Endodermal cell (in vitro differentiated cells): ENCODE measurements around the gene WRNIP1. TPM values are rescaled to one million over a fixed set of nuclear protein-coding genes. Genes with fewer than 3 reads are reported as not detected.

Experiments used
- DNase-seq: peaks from one replicate; pipeline ENCODE4 v3.0.0-alpha.2; 2017
- H3K27ac ChIP-seq: 2 replicates; pipeline ENCODE4 v1.5.1; 2013; ENCODE audit warnings: mild to moderate bottlenecking, low read depth, low read length, moderate library complexity
- H3K27me3 ChIP-seq: 2 replicates; pipeline ENCODE4 v1.6.1; 2013; ENCODE audit warnings: mild to moderate bottlenecking, low read length, moderate library complexity; ENCODE audit not compliant: insufficient read depth, control insufficient read depth, poor library complexity, severe bottlenecking
- H3K36me3 ChIP-seq: 2 replicates; pipeline ENCODE4 v1.7.0; 2013; ENCODE audit warnings: mild to moderate bottlenecking, low read length, moderate library complexity; ENCODE audit not compliant: control insufficient read depth, insufficient read depth
- H3K4me1 ChIP-seq: one replicate; pipeline ENCODE4 v1.7.0; 2013; ENCODE audit warnings: low read length; ENCODE audit not compliant: control insufficient read depth, insufficient read depth
- H3K4me3 ChIP-seq: 2 replicates; pipeline ENCODE4 v1.5.1; 2013; ENCODE audit warnings: mild to moderate bottlenecking, low read length, moderate library complexity
- H3K9ac ChIP-seq: 2 replicates; pipeline ENCODE4 v1.6.1; 2013; ENCODE audit warnings: mild to moderate bottlenecking, low read length, moderate library complexity; ENCODE audit not compliant: poor library complexity, severe bottlenecking; ENCODE audit errors: extremely low read depth
- H3K9me3 ChIP-seq: 2 replicates; pipeline ENCODE4 v1.6.1; 2013; ENCODE audit warnings: mild to moderate bottlenecking, low read length, moderate library complexity; ENCODE audit not compliant: control insufficient read depth
- H3K27ac Mint-ChIP-seq: 2 replicates; pipeline ENCODE4 v1.8.0; 2020; ENCODE audit warnings: mixed read lengths
- H3K27me3 Mint-ChIP-seq: 2 replicates; pipeline ENCODE4 v1.8.0; 2021; ENCODE audit warnings: mild to moderate bottlenecking, mixed read lengths; ENCODE audit not compliant: insufficient read depth
- H3K36me3 Mint-ChIP-seq: 2 replicates; pipeline ENCODE4 v1.8.0; 2020; ENCODE audit warnings: low read depth, mixed read lengths
- H3K4me1 Mint-ChIP-seq: 2 replicates; pipeline ENCODE4 v1.8.0; 2020; ENCODE audit warnings: mixed read lengths
- H3K4me3 Mint-ChIP-seq: 2 replicates; pipeline ENCODE4 v1.8.0; 2020; ENCODE audit warnings: mild to moderate bottlenecking, moderate library complexity, mixed read lengths
- H3K9me3 Mint-ChIP-seq: 2 replicates; pipeline ENCODE4 v1.8.0; 2020; ENCODE audit warnings: mild to moderate bottlenecking, mixed read lengths
- WGBS, 2 experiments: methylation state at CpG; one replicate each; pipeline versions ENCODE4 v1.1.5 to v1.1.7; 2013; ENCODE audit warnings: missing lambda C conversion rate in 2 of 2, mixed read lengths in 1 of 2; ENCODE audit not compliant: insufficient coverage in 1 of 2, insufficient read length in 1 of 2; 5-methylcytosine and 5-hydroxymethylcytosine counted together
- total RNA-seq, 2 donors: library from RNA; stranded (reverse); fragmentation: NEBNext Ultra II Directional in 1 of 2; extraction: Animal tissue kit (Norgen Biotek cat#: 25700) in 1 of 2; gene quantifications; 2 replicates in 1 of 2; 3 replicates in 1 of 2; pipeline ENCODE4 v1.2.1, GENCODE V29; 2021
- TF ChIP-seq, protein P1 (sequence below): fragments of 200-600 bp; sonication (generic); conservative IDR thresholded peaks from 2 replicates; pipeline ENCODE4 v1.5.0; 2021; ENCODE audit warnings: antibody characterized with exemption, mild to moderate bottlenecking

The WRNIP1 gene
- total RNA-seq, 2 donors from 2014 or later, result 30.8 to 33.2 TPM

DNA sequence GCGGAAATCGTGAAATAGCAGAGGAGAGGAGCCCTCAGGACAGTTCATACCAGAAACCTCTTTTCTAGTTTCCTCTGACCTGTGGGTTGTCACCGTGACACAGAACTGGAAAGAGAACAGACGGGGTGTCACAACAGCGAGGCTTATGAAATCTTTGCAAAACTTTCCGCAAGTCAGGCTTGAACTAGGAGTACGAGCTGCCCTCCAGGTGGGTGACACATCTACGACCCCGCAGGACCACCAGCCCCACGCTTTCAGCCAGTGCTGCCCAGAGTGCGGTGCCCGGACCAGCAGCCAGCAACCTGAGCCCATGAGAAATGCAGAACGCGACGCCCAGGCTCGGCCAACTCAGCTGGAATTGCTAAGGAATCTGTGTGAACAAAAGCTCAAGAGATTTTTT is 30.8 kb downstream of the WRNIP1 start:
- Histone ChIP-seq H3K9ac (no peak overlapping the region), H3K4me1 (no peaks in the 10 kb centered on the region), H3K4me3 (no peak overlapping the region), H3K27me3 (no peaks in the 10 kb centered on the region), H3K36me3 (no peaks in the 10 kb centered on the region), H3K9me3 (no peaks in the 10 kb centered on the region), H3K27ac (peak overlapping the region; percentile 42)
- DNase-seq, result no peak
- H3K4me1 Mint-ChIP-seq, result peaks cover 2% of the 10 kb centered on the region
- no peak overlapping the region for H3K27ac Mint-ChIP-seq
- WGBS, 2 experiments, result 82 to 95% methylated on average over 16 of the region's 16 CpGs
- H3K9me3 Mint-ChIP-seq, result no peaks in the 10 kb centered on the region
- no peaks in the 10 kb centered on the region for H3K36me3 Mint-ChIP-seq
- TF ChIP-seq, protein P1, sequence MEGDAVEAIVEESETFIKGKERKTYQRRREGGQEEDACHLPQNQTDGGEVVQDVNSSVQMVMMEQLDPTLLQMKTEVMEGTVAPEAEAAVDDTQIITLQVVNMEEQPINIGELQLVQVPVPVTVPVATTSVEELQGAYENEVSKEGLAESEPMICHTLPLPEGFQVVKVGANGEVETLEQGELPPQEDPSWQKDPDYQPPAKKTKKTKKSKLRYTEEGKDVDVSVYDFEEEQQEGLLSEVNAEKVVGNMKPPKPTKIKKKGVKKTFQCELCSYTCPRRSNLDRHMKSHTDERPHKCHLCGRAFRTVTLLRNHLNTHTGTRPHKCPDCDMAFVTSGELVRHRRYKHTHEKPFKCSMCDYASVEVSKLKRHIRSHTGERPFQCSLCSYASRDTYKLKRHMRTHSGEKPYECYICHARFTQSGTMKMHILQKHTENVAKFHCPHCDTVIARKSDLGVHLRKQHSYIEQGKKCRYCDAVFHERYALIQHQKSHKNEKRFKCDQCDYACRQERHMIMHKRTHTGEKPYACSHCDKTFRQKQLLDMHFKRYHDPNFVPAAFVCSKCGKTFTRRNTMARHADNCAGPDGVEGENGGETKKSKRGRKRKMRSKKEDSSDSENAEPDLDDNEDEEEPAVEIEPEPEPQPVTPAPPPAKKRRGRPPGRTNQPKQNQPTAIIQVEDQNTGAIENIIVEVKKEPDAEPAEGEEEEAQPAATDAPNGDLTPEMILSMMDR, result no peak
- no peak overlapping the region for H3K4me3 Mint-ChIP-seq
- H3K27me3 Mint-ChIP-seq, result no peaks in the 10 kb centered on the region

DNA sequence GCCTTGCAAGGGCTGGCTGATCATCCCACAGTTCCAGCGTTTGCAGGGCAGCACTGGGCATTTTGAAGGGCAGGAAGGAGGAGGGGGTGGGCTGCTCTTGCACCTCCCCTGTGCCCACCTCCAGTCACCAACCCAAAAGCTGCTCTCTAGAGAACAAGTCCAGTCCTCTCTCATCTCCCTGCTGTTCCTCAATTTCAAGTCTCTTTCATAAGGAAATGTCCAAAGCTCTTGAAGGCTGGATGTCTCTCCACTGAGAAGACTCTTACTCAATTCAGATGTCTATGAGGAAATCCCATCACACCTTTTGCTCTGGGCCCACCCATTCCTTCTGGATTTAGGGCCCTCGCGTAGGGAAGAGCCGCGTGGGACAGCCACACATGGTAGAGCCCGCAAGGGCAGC is 31.7 kb downstream of the WRNIP1 start:
- no peak overlapping the region for H3K4me3 ChIP-seq
- Mint-ChIP-seq H3K9me3 (no peaks in the 10 kb centered on the region), H3K27ac (no peak overlapping the region), H3K27me3 (no peaks in the 10 kb centered on the region), H3K36me3 (no peaks in the 10 kb centered on the region), H3K4me1 (no peaks in the 10 kb centered on the region), H3K4me3 (no peak overlapping the region)
- H3K9me3 ChIP-seq, result no peaks in the 10 kb centered on the region
- H3K27ac ChIP-seq, result no peak overlapping the region
- no peaks in the 10 kb centered on the region for H3K4me1 ChIP-seq
- 78 to 100% methylated on average over 2 to 6 of the region's 6 CpGs for WGBS, 2 experiments
- TF ChIP-seq, protein P1, result no peak
- no peaks in the 10 kb centered on the region for H3K27me3 ChIP-seq
- H3K36me3 ChIP-seq, result no peaks in the 10 kb centered on the region
- H3K9ac ChIP-seq, result no peak overlapping the region
- no peak for DNase-seq

DNA sequence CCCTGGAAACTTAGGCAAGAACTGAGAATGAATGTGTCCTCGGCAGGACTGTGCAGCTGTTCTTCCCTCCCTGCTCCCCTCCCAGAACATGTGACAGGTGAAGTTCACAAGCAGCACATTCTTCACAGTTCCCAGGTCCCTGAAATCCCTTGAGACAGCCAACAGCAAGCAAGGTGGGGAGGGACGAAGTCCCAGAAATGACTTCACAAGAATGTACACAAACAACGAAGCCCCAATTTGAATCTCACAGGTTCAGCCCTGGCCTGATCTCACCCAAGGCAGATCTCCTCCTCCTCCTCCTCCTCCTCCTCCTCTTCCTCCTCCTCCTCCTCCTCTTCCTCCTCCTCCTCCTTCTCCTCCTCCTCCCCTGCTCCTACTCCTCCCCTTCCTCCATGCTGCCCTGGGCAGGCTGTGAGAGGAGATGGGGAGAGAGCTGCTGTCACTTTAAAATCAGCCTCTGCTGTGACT is 32.4 kb downstream of the WRNIP1 start:
- Mint-ChIP-seq H3K27ac (no peak overlapping the region), H3K4me3 (no peak overlapping the region)
- no peaks in the 10 kb centered on the region for H3K36me3 ChIP-seq

More for the DNA sequence above, 32.4 kb downstream of the WRNIP1 start:
- no peaks in the 10 kb centered on the region for H3K27me3 ChIP-seq
- no peak overlapping the region for H3K9ac ChIP-seq
- H3K4me1 ChIP-seq, result no peaks in the 10 kb centered on the region
- no peak for DNase-seq
- WGBS, 2 experiments, result 71 to 88% methylated on average over 1 to 3 of the region's 3 CpGs
- no peaks in the 10 kb centered on the region for H3K36me3 Mint-ChIP-seq
- H3K27me3 Mint-ChIP-seq, result no peaks in the 10 kb centered on the region
- TF ChIP-seq, protein P1, result no peak
- H3K27ac ChIP-seq, result no peak overlapping the region
- no peaks in the 10 kb centered on the region for H3K9me3 Mint-ChIP-seq
- H3K4me1 Mint-ChIP-seq, result no peaks in the 10 kb centered on the region
- H3K4me3 ChIP-seq, result no peak overlapping the region
- H3K9me3 ChIP-seq, result no peaks in the 10 kb centered on the region
